OCI-LY3 (cell line): ENCODE measurements around the gene YPEL1.

Experiments used
- H2AFZ ChIP-seq: fragments of 200-600, 300-600 bp; shearing (Covaris generic); 2 replicates; pipeline ENCODE4 v1.6.0; 2014; ENCODE audit warnings: antibody characterized with exemption, low read depth, low read length
- H3K27ac ChIP-seq: fragments of 200-600, 300-600 bp; sonication (generic); 2 replicates; pipeline ENCODE4 v1.5.1; 2014; ENCODE audit warnings: mild to moderate bottlenecking, low read length, moderate library complexity, mixed read lengths
- H3K27me3 ChIP-seq: fragments of 200-600, 300-600 bp; sonication (generic); 2 replicates; pipeline ENCODE4 v1.6.1; 2014; ENCODE audit warnings: low read depth, low read length, mixed read lengths
- H3K36me3 ChIP-seq: fragments of 200-600, 300-600 bp; sonication (generic); replicated peaks from 2 replicates; pipeline ENCODE3; 2014; ENCODE audit warnings: low read depth, low read length, mixed read lengths
- H3K4me1 ChIP-seq: fragments of 300-600, 200-600 bp; sonication (generic); 2 replicates; pipeline ENCODE4 v1.6.1; 2014; ENCODE audit warnings: low read length, mixed read lengths
- H3K4me2 ChIP-seq: fragments of 200-600, 300-600 bp; sonication (generic); 2 replicates; pipeline ENCODE4 v1.6.1; 2014; ENCODE audit warnings: low read length, mixed read lengths
- H3K4me3 ChIP-seq: fragments of 300-600, 200-600 bp; sonication (generic); 2 replicates; pipeline ENCODE4 v1.5.1; 2014; ENCODE audit warnings: antibody characterized with exemption, mild to moderate bottlenecking, low read length, moderate library complexity
- H3K79me2 ChIP-seq: fragments of 300-600, 200-600 bp; shearing (Covaris generic); 2 replicates; pipeline ENCODE4 v1.6.1; 2014; ENCODE audit warnings: mild to moderate bottlenecking, low read length, mixed read lengths
- H3K9ac ChIP-seq: fragments of 300-600, 200-600 bp; shearing (Covaris generic); 2 replicates; pipeline ENCODE4 v1.6.0; 2014; ENCODE audit warnings: mild to moderate bottlenecking, low read length, moderate library complexity
- H3K9me3 ChIP-seq: fragments of 200-600, 300-600 bp; shearing (Covaris generic); 2 replicates; pipeline ENCODE4 v1.6.1; 2014; ENCODE audit warnings: low read length, mixed read lengths; ENCODE audit not compliant: insufficient read depth
- H4K20me1 ChIP-seq: fragments of 200-600, 300-600 bp; sonication (generic); 2 replicates; pipeline ENCODE4 v1.6.1; 2016; ENCODE audit warnings: low read length, mixed read lengths; ENCODE audit not compliant: insufficient read depth
- CTCF ChIP-seq: fragments of 200-600, 300-600 bp; sonication (generic); IDR thresholded peaks from 2 replicates; pipeline ENCODE4 v1.5.1; 2014; ENCODE audit warnings: antibody characterized with exemption, low read length, low read depth
- EZH2phosphoT487 ChIP-seq: fragments of 200-600 bp; shearing (Covaris generic); IDR thresholded peaks from 2 replicates; pipeline ENCODE4 v1.6.1; 2018; ENCODE audit warnings: antibody characterized with exemption, mixed run types, low read depth

Gene YPEL1

DNA sequence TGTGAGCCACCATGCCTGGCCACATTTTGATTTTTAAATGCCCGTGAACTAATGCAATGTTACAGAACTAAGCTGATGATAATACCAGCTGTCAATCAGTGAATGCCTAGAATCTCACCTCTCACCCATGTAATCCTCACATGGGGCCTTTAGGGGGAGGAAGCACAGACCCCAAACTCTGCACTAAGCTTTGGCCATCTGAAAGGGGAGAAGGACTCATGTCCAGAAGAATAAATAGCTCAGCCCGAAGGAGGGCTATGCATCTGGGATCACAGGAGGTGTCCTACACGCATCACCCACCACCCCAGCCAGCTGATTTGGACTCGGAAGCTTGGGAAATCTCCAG lies 36.0 kb upstream of the YPEL1 start:
- H3K36me3 ChIP-seq: peaks cover 63% of the 10 kb centered on the region
- H3K27ac ChIP-seq: no peak overlapping the region
- peaks cover 4% of the 10 kb centered on the region; the same call in 1 of the 2 replicates for H3K79me2 ChIP-seq
- TF ChIP-seq CTCF: no peak
- TF ChIP-seq EZH2phosphoT487: no peak
- no peak overlapping the region for H2AFZ ChIP-seq
- no peaks in the 10 kb centered on the region for H3K9me3 ChIP-seq
- no peak overlapping the region for H3K9ac ChIP-seq
- H3K4me1 ChIP-seq: no peaks in the 10 kb centered on the region
- H3K4me2 ChIP-seq: no peak overlapping the region
- H3K4me3 ChIP-seq: no peak overlapping the region
- no peaks in the 10 kb centered on the region for H3K27me3 ChIP-seq
- peaks cover 14% of the 10 kb centered on the region; the same call in 1 of the 2 replicates for H4K20me1 ChIP-seq

GRCh38 chr22:21768435-21768834 lies 32.8 kb upstream of the YPEL1 start:
- H2AFZ ChIP-seq: no peak overlapping the region
- peaks cover 77% of the 10 kb centered on the region for H3K36me3 ChIP-seq
- H3K4me3 ChIP-seq: no peak overlapping the region
- peaks cover 30% of the 10 kb centered on the region for H4K20me1 ChIP-seq
- peaks cover 13% of the 10 kb centered on the region for H3K4me1 ChIP-seq
- no peaks in the 10 kb centered on the region for H3K79me2 ChIP-seq
- no peaks in the 10 kb centered on the region for H3K9me3 ChIP-seq
- no peak for TF ChIP-seq CTCF
- no peak overlapping the region for H3K27ac ChIP-seq
- no peak overlapping the region for H3K4me2 ChIP-seq
- no peak overlapping the region for H3K9ac ChIP-seq
- no peaks in the 10 kb centered on the region for H3K27me3 ChIP-seq

DNA sequence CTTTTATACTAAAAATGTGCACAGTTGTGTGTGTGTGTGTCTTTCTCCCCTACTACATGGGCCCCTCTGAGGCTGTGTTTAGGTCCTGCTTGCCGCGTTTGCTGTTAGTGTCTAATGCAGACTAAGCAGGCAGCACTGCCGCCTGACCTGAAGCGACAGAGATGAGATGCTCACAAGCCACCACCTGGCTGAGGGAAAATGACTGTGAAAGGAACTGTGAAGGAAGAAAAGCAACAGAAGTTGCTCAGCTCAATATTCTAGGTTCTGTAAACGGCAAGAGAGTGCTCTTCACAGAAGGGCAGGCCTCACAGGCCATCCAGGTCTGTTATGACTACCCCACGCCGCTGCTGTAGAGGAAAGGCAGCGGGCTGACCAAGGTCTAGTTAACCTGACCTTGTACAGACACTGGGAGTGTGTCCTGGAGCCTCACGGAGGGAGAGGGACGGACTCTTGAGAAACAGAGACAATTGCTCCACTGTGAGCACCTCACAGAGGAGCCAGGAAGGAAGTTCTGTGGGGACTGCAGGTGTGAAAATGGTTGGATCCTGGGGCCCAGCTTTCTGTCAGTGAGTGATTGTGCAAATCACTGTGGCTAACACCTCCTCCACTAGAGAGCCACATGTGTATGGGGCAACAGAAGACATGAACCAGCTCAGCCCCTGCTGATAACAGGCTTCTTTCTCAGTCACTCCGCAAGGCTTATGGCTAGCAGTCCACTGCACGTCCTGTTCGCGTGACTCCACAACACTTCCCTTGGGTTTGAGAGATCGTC lies 31.3 kb upstream of the YPEL1 start:
- Histone ChIP-seq H3K27me3 (no peaks in the 10 kb centered on the region), H3K27ac (no peak overlapping the region), H3K4me2 (no peak overlapping the region), H3K4me3 (no peak overlapping the region), H4K20me1 (peaks cover 43% of the 10 kb centered on the region), H3K4me1 (peaks cover 28% of the 10 kb centered on the region), H3K9me3 (no peaks in the 10 kb centered on the region), H3K79me2 (no peaks in the 10 kb centered on the region), H3K36me3 (peaks cover 75% of the 10 kb centered on the region), H2AFZ (no peak overlapping the region), H3K9ac (no peak overlapping the region)
- TF ChIP-seq EZH2phosphoT487: no peak
- TF ChIP-seq CTCF: no peak

DNA sequence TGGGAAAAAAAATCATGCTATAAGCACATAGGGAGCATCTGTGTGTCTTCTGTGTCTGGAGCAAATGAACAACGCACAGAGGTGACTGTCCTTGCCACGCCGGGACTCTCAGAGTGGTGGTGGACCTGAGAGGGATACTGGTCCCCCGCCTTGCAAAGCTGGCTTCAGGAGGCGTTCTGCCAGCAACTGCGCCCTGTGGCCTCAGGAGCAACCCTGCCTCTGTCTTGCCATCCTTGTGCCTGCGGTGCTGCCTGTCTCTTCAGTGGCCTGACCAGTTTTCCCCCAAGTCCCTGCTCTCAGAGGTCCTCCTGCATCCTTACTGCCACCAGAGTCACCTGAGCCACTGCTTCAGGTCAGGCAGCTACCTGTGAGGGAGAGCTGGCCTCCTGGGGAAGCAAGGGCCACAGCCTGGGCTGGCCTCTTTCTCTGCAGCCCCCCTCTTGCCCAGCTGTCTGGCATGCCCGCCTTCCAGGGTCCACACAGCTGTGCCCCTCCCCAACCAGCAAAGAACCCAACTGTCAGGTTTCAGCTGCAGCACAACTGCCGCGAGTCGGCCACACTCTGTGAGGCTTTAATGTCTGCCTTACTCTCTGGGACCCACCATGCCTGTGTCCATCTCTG lies 30.4 kb upstream of the YPEL1 start:
- H3K27ac ChIP-seq: no peak overlapping the region
- no peak overlapping the region for H3K9ac ChIP-seq
- H2AFZ ChIP-seq: no peak overlapping the region
- no peak overlapping the region for H3K4me2 ChIP-seq
- no peak overlapping the region for H3K4me3 ChIP-seq
- H3K9me3 ChIP-seq: no peaks in the 10 kb centered on the region
- H3K4me1 ChIP-seq: peaks cover 37% of the 10 kb centered on the region
- no peaks in the 10 kb centered on the region for H3K27me3 ChIP-seq
- no peak for TF ChIP-seq EZH2phosphoT487
- no peak for TF ChIP-seq CTCF
- H4K20me1 ChIP-seq: peaks cover 52% of the 10 kb centered on the region
- H3K79me2 ChIP-seq: no peaks in the 10 kb centered on the region
- peaks cover 76% of the 10 kb centered on the region for H3K36me3 ChIP-seq
